Liver (tissue), 9 donors: ENCODE results near the gene HPCAL4. TPM values are rescaled to one million over a fixed set of nuclear protein-coding genes. Genes with fewer than 3 reads are reported as not detected.

ENCODE experiments used
- DNase-seq: peaks from one replicate; pipeline ENCODE4 v3.0.0-alpha.2; 2017; ENCODE audit warnings: low spot score
- H3K27ac ChIP-seq, 2 donors: one replicate each; pipeline ENCODE4 v1.7.0; 2013; ENCODE audit warnings: inconsistent platforms in 2 of 2, low read length in 2 of 2, control low read depth in 1 of 2, low read depth in 1 of 2, mild to moderate bottlenecking in 1 of 2
- H3K27me3 ChIP-seq, 4 donors: one replicate each; pipeline versions ENCODE4 v1.6.1 to v1.7.0; 2013; ENCODE audit warnings: low read length in 3 of 4, inconsistent platforms in 1 of 4, mild to moderate bottlenecking in 1 of 4, moderate library complexity in 1 of 4; ENCODE audit not compliant: control insufficient read depth in 4 of 4, insufficient read depth in 4 of 4
- H3K36me3 ChIP-seq, 4 donors: one replicate each; pipeline versions ENCODE4 v1.6.1 to v1.7.0; 2013; ENCODE audit warnings: low read length in 3 of 4, mild to moderate bottlenecking in 3 of 4, low read depth in 1 of 4, moderate library complexity in 1 of 4; ENCODE audit not compliant: control insufficient read depth in 4 of 4, insufficient read depth in 3 of 4
- H3K4me1 ChIP-seq, 4 donors: one replicate each; pipeline versions ENCODE4 v1.6.1 to v1.7.0; 2013; ENCODE audit warnings: low read length in 3 of 4, mild to moderate bottlenecking in 3 of 4, moderate library complexity in 1 of 4; ENCODE audit not compliant: control insufficient read depth in 4 of 4, insufficient read depth in 4 of 4
- H3K4me3 ChIP-seq, 3 donors: one replicate each; pipeline versions ENCODE4 v1.6.1 to v1.7.0; 2013; ENCODE audit warnings: low read length in 3 of 3, control low read depth in 1 of 3, low read depth in 1 of 3, mild to moderate bottlenecking in 1 of 3
- H3K9ac ChIP-seq, 2 donors: one replicate each; pipeline ENCODE4 v1.7.0; 2013; ENCODE audit warnings: low read length in 2 of 2, mild to moderate bottlenecking in 2 of 2, moderate library complexity in 2 of 2, control low read depth in 1 of 2, low read depth in 1 of 2
- H3K9me3 ChIP-seq, 4 donors: one replicate each; pipeline versions ENCODE4 v1.6.1 to v1.7.0; 2013; ENCODE audit warnings: low read length in 3 of 4; ENCODE audit not compliant: control insufficient read depth in 4 of 4
- EGR1 ChIP-seq, 2 donors: IDR thresholded peaks; 2 replicates each; pipeline ENCODE4 v1.6.1; 2016 to 2018; ENCODE audit warnings: antibody characterized with exemption in 2 of 2, low read depth in 2 of 2
- FOXA1 ChIP-seq: IDR thresholded peaks from 2 replicates; pipeline ENCODE4 v1.6.1; 2016; ENCODE audit warnings: antibody characterized with exemption
- FOXA2 ChIP-seq: IDR thresholded peaks from 2 replicates; pipeline ENCODE4 v1.6.1; 2016; ENCODE audit warnings: antibody characterized with exemption
- HNF4A ChIP-seq, 2 donors: conservative IDR thresholded peaks; 2 replicates each; pipeline ENCODE4 v1.6.1; 2016; ENCODE audit warnings: antibody characterized with exemption in 2 of 2, mild to moderate bottlenecking in 2 of 2
- HNF4G ChIP-seq: IDR thresholded peaks from 2 replicates; pipeline ENCODE4 v1.6.1; 2016; ENCODE audit warnings: antibody characterized with exemption
- JUND ChIP-seq, 2 donors: IDR thresholded peaks; 2 replicates each; pipeline ENCODE4 v1.6.1; 2016; ENCODE audit warnings: antibody characterized with exemption in 2 of 2
- NR2F2 ChIP-seq: IDR thresholded peaks from 2 replicates; pipeline ENCODE4 v1.6.1; 2016; ENCODE audit warnings: antibody characterized with exemption
- RAD21 ChIP-seq, 2 donors: IDR thresholded peaks; 2 replicates each; pipeline ENCODE4 v1.6.1; 2016; ENCODE audit warnings: antibody characterized with exemption in 2 of 2, mild to moderate bottlenecking in 2 of 2
- RXRA ChIP-seq, 2 donors: IDR thresholded peaks; 2 replicates each; pipeline ENCODE4 v1.6.1; 2017 to 2018; ENCODE audit warnings: antibody characterized with exemption in 2 of 2, mild to moderate bottlenecking in 1 of 2
- SP1 ChIP-seq: IDR thresholded peaks from 2 replicates; pipeline ENCODE4 v1.6.1; 2018; ENCODE audit warnings: antibody characterized with exemption, mild to moderate bottlenecking
- TAF1 ChIP-seq: conservative IDR thresholded peaks from 2 replicates; pipeline ENCODE4 v1.6.1; 2016; ENCODE audit warnings: antibody characterized with exemption, mild to moderate bottlenecking
- YY1 ChIP-seq: IDR thresholded peaks from 2 replicates; pipeline ENCODE4 v1.6.1; 2016; ENCODE audit warnings: antibody characterized with exemption, mild to moderate bottlenecking
- WGBS: extraction: QIAGEN DNeasy Blood & Tissue Kit; methylation state at CpG from one replicate; pipeline ENCODE4 v1.1.7; 2013; 5-methylcytosine and 5-hydroxymethylcytosine counted together
- polyA plus RNA-seq, 2 donors: library from polyadenylated mRNA; stranded (reverse) in 1 of 2; unstranded in 1 of 2; fragments of 200-250 nt in 1 of 2; fragments of >200 nt in 1 of 2; fragmentation: Nextera tagmentation in 1 of 2; extraction: Ambion mirVana in 1 of 2; gene quantifications; one replicate each; pipeline versions ENCODE4 v1.2.1 to v1.2.3, GENCODE V29; 2013 to 2015
- total RNA-seq, 2 donors: library from RNA; depleted of rRNA; stranded (reverse); fragments of >200 nt; gene quantifications; one replicate each; pipeline ENCODE4 v1.2.3, GENCODE V29; 2014
- TF ChIP-seq, protein P1 (sequence below): IDR thresholded peaks from 2 replicates; pipeline ENCODE4 v1.6.1; 2016; ENCODE audit warnings: antibody characterized with exemption
- TF ChIP-seq, protein P2 (sequence below): IDR thresholded peaks from 2 replicates; pipeline ENCODE4 v1.6.1; 2016; ENCODE audit warnings: antibody characterized with exemption
- TF ChIP-seq, protein P3 (sequence below): IDR thresholded peaks from 2 replicates; pipeline ENCODE4 v1.6.1; 2016; ENCODE audit warnings: antibody characterized with exemption, mild to moderate bottlenecking
- TF ChIP-seq, protein P4 (sequence below): IDR thresholded peaks from 2 replicates; pipeline ENCODE4 v1.6.1; 2016; ENCODE audit warnings: antibody characterized with exemption
- donor health status: healthy.
- donor health status: healthy.
- donor health status: healthy.
- donor health status: healthy.
- donor health status: healthy.

The HPCAL4 gene
- total and polyA plus RNA-seq, 4 donors: not detected

DNA sequence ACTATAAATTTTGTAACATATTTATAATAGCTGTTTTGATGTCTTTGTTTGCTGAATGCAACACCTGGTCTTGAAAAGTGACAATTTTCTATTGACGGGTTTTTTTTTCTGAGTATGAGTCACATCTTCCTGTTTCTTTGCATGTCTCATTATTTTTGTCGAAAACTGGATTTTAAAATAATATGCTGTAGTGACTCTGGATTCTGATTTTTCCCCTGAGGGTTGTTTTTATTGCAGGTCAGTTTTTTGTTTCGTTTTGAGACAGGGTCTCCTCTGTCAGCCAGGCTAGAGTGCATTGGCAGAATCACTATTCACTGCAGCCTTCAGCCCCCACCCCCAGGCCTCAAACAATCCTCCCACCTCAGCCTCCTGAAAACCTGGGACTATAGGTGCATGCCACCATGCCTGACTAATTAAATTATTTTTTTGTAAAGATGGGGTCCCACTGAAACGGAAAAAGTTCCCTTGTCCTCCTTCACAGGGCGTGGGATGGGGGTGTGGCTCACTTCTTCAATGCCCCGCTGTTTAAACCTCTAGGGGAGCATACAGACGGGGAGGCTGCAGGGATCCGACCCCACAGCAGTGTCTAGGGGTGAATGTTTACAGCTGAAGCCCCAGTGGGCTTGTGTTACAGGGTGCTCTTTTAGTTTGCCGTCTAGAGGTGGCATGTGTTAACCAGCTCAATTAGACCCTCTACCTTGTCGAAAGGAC, 36.1 kb upstream of the HPCAL4 start (continued):
- TF ChIP-seq HNF4A (conservative IDR thresholded peaks at IDR 0.05) (no peak), JUND (IDR thresholded peaks at IDR 0.05) (no peak), HNF4G (no peak)

DNA sequence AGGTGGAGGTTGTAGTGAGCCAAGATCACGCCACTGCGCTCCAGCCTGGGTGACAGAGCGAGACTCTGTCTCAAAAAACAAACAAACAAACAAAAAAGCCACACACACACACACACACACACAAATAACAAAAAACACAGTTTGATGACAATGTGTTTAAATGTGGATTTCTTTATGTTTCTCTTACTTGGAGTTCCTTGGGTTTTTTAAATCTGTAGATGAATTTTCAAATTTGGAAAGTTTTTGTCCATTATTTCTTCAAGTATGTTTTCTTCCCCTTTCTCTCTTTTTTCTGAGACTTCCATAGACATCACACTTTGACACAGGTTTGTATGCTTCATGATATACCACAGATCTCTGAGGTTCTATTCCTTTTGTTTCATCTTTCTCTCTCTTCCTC, 35.4 kb upstream of the HPCAL4 start:
- Histone ChIP-seq H3K4me3 (no peak overlapping the region), H3K36me3 (no peaks in the 10 kb centered on the region), H3K9me3 (no peaks in the 10 kb centered on the region), H3K27me3 (peaks cover 0 to 11% (median 2%) of the 10 kb centered on the region in 4 donors), H3K27ac (no peak overlapping the region), H3K4me1 (no peaks in the 10 kb centered on the region), H3K9ac (no peak overlapping the region)
- TF ChIP-seq RAD21 (IDR thresholded peaks at IDR 0.05) (no peak), JUND (IDR thresholded peaks at IDR 0.05) (no peak)
- TF ChIP-seq, protein P1, sequence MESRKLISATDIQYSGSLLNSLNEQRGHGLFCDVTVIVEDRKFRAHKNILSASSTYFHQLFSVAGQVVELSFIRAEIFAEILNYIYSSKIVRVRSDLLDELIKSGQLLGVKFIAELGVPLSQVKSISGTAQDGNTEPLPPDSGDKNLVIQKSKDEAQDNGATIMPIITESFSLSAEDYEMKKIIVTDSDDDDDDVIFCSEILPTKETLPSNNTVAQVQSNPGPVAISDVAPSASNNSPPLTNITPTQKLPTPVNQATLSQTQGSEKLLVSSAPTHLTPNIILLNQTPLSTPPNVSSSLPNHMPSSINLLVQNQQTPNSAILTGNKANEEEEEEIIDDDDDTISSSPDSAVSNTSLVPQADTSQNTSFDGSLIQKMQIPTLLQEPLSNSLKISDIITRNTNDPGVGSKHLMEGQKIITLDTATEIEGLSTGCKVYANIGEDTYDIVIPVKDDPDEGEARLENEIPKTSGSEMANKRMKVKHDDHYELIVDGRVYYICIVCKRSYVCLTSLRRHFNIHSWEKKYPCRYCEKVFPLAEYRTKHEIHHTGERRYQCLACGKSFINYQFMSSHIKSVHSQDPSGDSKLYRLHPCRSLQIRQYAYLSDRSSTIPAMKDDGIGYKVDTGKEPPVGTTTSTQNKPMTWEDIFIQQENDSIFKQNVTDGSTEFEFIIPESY: no peak
- 76% methylated on average over 3 of the region's 3 CpGs for WGBS
- DNase-seq: no peak

DNA sequence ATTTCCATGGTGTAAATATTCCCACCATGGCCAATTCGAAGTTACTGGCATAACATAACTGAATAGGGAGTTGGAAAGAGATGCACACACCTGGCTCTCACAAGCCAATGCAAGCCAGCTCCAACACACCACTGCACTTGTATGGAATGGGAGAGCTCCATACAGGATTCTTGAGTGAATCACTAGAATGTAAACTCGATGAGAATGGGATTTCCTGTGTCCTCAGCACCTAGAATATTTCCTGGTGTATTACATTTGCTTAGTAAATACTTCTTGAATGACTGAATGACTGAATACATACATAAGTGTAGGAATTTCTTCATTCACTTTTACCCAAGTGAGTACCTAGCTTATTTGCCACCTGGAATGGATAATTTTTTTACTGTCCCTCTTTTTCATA, 31.3 kb upstream of the HPCAL4 start:
- WGBS: 20% methylated on average over 2 of the region's 2 CpGs
- Histone ChIP-seq H3K27ac (no peak overlapping the region), H3K4me3 (no peak overlapping the region), H3K9me3 (no peaks in the 10 kb centered on the region), H3K27me3 (peaks cover 0 to 6% (median 2%) of the 10 kb centered on the region in 4 donors), H3K4me1 (no peaks in the 10 kb centered on the region), H3K36me3 (no peaks in the 10 kb centered on the region), H3K9ac (no peak overlapping the region)
- TF ChIP-seq TAF1 (no peak), HNF4A (conservative IDR thresholded peaks at IDR 0.05) (no peak), JUND (IDR thresholded peaks at IDR 0.05) (no peak), SP1 (no peak), RAD21 (IDR thresholded peaks at IDR 0.05) (no peak), FOXA1 (no peak), YY1 (no peak), NR2F2 (no peak)
- TF ChIP-seq, protein P1: no peak
- TF ChIP-seq, protein P2, sequence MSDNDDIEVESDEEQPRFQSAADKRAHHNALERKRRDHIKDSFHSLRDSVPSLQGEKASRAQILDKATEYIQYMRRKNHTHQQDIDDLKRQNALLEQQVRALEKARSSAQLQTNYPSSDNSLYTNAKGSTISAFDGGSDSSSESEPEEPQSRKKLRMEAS: no peak
- no peak for DNase-seq

DNA sequence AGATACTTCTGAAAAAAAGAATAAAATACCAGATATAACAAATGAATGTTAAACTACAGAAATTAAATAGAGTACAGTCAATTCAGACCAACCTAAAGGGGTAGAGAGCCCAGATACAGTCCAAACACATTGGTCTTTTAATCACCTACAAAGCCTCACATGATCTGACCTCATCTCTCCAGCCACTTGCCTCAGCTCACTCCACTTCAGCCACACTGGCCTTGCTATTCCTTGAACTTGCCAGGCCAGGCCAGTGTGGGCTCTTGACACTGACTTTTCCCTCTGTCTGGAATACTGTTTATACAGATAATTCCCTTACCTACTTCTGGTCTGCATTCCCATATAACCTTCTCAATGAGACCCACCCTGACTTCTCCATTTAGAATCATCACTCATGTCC, 30.4 kb upstream of the HPCAL4 start:
- Histone ChIP-seq H3K36me3 (no peaks in the 10 kb centered on the region), H3K4me3 (no peak overlapping the region), H3K9ac (no peak overlapping the region), H3K9me3 (no peaks in the 10 kb centered on the region), H3K27ac (no peak overlapping the region), H3K4me1 (no peaks in the 10 kb centered on the region), H3K27me3 (peaks cover 0 to 5% (median 2%) of the 10 kb centered on the region in 4 donors)
- no peak for DNase-seq
- no peak for TF ChIP-seq EGR1 (IDR thresholded peaks at IDR 0.05; ENCODE audit: low read depth in 2 of 2)
- no peak for TF ChIP-seq HNF4A (conservative IDR thresholded peaks at IDR 0.05)
- TF ChIP-seq, protein P3, sequence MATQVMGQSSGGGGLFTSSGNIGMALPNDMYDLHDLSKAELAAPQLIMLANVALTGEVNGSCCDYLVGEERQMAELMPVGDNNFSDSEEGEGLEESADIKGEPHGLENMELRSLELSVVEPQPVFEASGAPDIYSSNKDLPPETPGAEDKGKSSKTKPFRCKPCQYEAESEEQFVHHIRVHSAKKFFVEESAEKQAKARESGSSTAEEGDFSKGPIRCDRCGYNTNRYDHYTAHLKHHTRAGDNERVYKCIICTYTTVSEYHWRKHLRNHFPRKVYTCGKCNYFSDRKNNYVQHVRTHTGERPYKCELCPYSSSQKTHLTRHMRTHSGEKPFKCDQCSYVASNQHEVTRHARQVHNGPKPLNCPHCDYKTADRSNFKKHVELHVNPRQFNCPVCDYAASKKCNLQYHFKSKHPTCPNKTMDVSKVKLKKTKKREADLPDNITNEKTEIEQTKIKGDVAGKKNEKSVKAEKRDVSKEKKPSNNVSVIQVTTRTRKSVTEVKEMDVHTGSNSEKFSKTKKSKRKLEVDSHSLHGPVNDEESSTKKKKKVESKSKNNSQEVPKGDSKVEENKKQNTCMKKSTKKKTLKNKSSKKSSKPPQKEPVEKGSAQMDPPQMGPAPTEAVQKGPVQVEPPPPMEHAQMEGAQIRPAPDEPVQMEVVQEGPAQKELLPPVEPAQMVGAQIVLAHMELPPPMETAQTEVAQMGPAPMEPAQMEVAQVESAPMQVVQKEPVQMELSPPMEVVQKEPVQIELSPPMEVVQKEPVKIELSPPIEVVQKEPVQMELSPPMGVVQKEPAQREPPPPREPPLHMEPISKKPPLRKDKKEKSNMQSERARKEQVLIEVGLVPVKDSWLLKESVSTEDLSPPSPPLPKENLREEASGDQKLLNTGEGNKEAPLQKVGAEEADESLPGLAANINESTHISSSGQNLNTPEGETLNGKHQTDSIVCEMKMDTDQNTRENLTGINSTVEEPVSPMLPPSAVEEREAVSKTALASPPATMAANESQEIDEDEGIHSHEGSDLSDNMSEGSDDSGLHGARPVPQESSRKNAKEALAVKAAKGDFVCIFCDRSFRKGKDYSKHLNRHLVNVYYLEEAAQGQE: no peak
- TF ChIP-seq RXRA (IDR thresholded peaks at IDR 0.05): no peak
- TF ChIP-seq, protein P4, sequence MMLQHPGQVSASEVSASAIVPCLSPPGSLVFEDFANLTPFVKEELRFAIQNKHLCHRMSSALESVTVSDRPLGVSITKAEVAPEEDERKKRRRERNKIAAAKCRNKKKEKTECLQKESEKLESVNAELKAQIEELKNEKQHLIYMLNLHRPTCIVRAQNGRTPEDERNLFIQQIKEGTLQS: no peak
- TF ChIP-seq FOXA2: no peak
- TF ChIP-seq RAD21 (IDR thresholded peaks at IDR 0.05): no peak
- no peak for TF ChIP-seq HNF4G
- TF ChIP-seq, protein P2: no peak
- no peak for TF ChIP-seq FOXA1
